GM21786 (cell line): Measurements from ENCODE around the gene KDM5A.
A peak's percentile ranks its signal among the peaks of the same experiment; 100 is the strongest.
"Not testable (repeated sequence)": the region's sequence is repeated elsewhere in the genome, so short reads cannot be mapped to it uniquely, and the experiment has no call there.

ENCODE experiments used
- ATAC-seq: cut with Tn5 transposase; IDR thresholded peaks from one replicate; pipeline ENCODE4 v1.9.1; 2021; ENCODE audit not compliant: unreplicated experiment

Gene KDM5A

GRCh38 chr12:389142-390096, at the start of gene KDM5A:
TSS of gene KDM5A (minus strand) at chr12:389320. CDS start at chr12:389091, 229 bp downstream.
- ATAC-seq = peak; percentile 87

DNA sequence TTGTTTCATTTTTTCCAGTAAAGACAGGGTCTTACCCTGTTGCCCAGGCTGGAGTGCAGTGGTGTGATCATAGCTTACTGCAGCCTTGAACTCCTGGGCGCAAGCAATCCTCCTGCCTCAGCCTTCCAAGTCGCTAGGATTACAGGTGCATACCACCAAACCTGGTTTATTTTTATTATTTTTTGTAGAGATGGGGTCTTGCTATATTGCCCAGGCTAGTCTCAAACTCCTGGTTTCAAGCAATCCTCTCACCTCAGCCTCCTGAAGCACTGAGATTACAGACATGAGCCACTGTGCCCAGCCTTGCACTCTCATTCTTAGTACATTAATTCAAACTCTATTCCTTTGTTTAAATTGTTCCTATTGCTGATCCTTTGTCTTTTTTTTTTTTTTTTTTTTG, 46.6 kb upstream of the KDM5A start:
- not testable (repeated sequence) for ATAC-seq

DNA sequence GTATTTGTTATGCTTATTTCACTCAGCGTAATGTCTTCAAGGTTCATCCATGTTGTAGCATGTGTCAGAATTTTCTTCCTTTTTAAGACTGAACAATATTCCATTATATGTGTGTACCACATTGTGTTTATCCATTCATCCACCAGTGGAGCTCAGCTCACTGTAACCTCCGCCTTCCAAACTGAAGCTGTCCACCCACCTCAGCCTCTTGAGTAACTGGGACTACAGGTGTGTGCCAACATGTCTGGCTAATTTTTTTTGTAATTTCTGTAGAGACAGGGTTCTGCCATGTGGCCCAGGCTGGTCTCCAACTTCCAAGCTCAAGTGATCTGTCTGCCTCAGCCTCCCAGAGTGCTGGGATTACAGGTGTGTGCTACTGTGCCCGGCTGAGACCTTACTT, 33.4 kb upstream of the KDM5A start:
- ATAC-seq = no peak

GRCh38 chr12:418432-418831, 29.3 kb upstream of the KDM5A start:
- ATAC-seq = no peak

DNA sequence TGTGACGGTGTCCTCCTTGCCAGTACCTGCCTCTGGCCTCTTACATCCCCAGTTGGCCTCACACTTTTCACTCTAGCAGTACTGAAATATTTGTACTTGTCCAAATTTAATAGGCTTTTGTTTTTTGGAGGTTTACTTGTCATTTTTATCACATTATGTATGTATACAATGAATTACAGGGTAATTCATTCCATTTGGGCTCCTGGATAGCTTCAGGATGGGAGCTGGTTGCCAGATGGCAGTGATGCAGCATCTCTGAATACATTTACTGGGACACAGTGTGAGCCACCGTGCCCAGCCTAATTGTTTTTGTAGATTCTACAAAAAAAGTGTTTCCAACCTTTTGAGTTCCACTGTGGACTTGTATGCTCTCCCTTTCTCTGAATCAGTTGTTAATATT, 25.7 kb upstream of the KDM5A start:
- ATAC-seq = no peak

- ATAC-seq = no peak
These were observed 12.9 kb upstream of the KDM5A start for GRCh38 chr12:402029-402389.

DNA sequence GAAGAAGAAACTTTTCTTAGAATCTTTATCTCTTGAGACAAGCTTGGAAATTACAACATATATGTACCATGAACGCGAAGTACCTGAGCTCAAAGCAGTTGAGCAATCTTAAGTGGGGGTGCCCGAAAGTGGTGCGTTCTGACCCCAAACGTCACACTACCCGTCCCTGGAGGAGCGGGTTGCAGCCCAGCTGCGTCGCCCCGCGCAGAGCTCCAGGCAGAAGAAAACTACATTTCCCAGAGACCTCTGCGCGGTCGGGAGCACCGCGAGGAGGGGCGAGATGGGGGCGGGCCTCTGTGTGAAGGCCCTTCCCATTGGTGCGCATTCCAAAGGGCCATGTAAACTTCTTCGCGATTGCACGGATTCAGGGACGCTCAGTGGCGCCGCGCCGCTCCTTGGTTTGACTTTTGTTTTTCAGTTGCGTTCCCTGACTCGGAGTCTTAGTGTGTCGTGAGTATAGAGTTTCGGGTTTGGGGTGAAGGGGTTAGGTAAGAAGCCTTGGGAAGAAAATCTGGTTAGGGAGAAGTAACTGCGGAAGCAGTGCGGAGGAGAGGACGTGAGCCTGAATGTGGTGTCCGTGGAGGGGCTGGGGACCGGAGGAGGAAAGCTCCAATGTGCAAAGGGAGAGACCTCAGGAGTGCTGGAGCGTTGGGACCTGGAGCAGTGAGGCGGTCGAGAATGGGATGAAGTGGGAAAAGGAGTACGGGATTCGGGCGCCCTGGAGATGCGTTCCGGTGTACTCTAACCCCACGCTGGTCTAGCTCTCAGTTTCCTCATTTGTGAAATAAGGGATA, 12.3 kb upstream of the KDM5A start, which contains the start of gene CCDC77:
Gene CCDC77 (plus strand): TSS at position 410 of the 794 bp plus-strand sequence. CDS start 7,740 bp downstream, outside the sequence.
- ATAC-seq = peak; percentile 96

DNA sequence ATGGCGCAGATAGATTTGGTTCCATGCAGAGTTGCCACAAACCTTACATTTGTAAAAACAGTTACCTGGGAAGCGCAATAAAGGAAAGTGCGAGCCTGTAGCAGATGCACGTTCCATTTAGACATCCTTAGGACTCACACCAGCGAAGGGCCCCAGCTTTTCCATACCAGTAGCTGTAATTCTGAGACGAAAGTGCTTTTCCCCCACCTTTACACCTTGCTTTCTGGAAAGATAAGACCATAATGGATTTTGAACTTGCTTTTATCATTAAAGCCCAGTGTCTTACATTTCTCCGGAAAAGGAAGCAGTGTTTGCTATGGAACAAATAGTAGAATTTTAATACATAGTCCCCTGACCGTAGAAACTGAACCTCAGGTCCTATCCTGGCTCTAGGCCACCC, 11.7 kb upstream of the KDM5A start:
- ATAC-seq = no peak

GRCh38 chr12:388541-389141, 479 bp downstream of the KDM5A start:
- ATAC-seq = peak; percentile 12

DNA sequence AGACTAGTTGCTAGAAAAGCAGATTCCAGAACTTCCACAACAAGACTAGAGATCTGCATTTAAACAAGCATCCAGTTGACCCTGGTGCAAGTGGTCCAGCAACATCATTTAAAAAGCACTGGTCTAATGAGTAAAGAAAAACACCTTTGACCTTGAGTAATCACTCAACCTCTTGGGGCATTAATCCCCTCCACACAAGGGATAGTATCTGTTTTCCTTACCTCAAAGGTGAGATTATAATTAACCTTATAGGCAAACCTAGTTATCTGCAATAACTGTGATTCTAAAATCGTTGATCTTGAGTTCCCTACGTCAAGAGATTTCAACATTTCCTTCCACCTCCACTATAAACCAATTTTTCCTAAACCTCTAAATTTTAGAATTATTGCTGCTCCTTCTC, 1.1 kb downstream of the KDM5A start:
- ATAC-seq = no peak

DNA sequence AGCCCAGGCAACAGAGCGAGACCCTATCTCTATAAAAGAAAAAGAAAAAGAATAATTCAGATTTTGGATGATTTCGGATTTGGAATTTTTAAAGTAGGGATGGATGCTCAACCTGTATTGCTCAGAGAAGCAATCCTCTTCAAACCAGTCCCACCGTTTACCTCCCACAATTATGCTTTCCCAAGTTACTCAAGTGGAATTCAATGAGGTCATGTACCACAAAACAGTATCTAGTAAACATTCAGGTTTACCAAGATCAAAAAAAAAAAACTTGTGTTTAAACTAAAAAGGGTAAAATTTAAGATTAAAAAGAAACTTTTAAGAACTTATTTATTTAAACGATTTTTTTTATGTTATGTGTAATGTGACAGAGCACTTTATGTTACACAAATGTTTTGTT, 2.5 kb downstream of the KDM5A start:
- ATAC-seq = no peak

DNA sequence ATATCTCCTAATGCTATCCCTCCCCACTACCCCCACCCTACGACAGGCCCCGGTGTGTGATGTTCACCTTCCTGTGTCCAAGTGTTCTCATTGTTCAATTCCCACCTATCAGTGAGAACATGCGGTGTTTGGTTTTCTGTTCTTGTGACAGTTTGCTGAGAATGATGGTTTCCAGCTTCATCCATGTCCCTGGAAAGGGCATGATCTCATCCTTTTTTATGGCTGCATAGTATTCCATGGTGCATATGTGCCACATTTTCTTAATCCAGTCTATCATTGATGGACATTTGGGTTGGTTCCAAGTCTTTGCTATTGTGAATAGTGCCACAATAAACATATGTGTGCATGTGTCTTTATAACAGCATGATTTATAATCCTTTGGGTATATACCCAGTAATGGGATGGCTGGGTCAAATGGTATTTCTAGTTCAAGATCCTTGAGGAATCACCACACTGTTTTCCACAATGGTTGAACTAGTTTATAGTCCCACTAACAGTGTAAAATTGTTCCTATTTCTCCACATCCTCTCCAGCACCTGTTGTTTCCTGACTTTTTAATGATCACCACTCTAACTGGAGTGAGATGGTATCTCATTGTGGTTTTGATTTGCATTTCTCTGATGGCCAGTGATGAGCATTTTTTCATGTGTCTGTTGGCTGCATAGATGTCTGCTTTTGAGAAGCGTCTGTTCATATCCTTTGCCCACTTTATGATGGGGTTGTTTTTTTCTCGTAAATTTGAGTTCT, 18.2 kb downstream of the KDM5A start:
- not testable (repeated sequence) for ATAC-seq

- ATAC-seq = no peak
These were observed 21.1 kb downstream of the KDM5A start for GRCh38 chr12:367972-368371.

- ATAC-seq = no peak
These were observed 22.3 kb downstream of the KDM5A start for GRCh38 chr12:366820-367219.

- ATAC-seq = no peak
These were observed 30.0 kb downstream of the KDM5A start for GRCh38 chr12:359091-359490.

- ATAC-seq = no peak
These were observed 32.7 kb downstream of the KDM5A start for GRCh38 chr12:356276-356988.

DNA sequence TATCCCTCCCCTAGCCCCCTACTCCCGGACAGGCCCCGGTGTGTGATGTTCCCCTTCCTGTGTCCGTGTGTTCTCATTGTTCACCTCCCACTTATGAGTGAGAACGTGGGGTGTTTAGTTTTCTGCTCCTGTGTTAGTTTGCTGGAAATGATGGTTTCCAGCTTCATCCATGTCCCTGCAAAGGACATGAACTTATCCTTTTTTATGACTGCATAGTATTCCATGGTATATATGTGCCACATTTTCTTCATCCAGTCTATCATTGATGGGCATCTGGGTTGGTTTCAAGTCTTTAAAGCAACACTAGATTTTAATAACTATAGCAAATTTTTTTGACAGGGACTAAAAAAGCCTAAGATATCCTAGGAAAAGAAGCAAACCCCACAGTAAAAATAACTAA, 37.9 kb downstream of the KDM5A start:
- ATAC-seq = not testable (repeated sequence)

DNA sequence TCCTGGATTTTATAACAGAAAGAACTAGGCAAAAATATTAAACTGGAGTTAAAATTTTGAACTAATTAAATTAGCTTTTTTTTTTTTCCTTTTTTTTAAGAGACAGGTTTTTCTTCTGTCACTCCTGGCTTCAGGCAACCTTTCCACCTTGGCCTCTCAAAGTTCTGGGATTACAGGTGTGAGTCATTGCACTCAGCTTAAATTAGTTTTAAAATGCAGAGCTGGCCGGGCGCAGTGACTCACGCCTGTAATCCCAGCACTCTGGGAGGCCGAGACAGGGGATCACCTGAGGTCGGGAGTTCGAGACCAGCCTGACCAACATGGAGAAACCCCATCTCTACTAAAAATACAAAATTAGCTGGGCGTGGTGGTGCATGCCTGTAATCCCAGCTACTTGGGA, 39.5 kb downstream of the KDM5A start:
- ATAC-seq = not testable (repeated sequence)

DNA sequence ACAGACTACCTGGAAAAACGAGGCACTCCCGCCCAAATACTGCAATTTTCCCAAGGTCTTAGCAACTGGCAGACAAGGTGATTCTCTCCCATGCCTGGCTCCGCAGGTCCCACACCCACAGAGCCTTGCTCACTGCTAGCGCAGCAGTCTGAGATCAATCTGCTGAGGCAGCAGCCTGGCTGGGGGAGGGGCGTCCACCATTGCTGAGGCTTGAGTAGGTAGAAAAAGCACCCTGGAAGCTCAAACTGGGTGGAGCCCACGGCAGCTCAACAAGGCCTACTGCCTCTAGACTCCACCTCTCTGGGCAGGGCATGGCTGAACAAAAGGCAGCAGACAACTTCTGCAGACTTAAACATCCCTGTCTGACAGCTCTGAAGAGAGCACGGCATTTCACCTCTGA, 46.1 kb downstream of the KDM5A start:
- not testable (repeated sequence) for ATAC-seq

DNA sequence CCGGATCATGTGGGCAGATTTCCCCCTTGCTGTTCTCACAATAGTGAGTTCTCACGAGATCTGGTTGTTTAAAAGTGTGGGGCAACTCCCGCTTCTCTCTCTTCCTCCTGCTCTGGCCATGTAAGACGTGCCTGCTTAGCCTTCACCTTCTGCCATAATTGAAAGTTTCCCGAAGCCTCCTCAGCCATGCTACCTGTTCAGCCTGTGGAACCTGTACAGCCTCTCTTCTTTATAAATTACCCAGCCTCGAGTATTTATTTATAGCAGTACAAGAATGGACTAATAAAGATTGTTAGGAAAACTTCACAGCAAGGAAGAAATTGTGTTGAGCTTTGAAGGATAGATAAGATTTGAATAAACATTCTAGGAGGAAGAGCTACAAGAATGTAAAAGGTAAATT, 52.1 kb downstream of the KDM5A start:
- no peak for ATAC-seq
